SK-N-SH (cell line): Measurements from ENCODE around the gene SLC51A. TPM values are rescaled to one million over a fixed set of nuclear protein-coding genes. Genes with fewer than 3 reads are reported as not detected.

ENCODE experiments used
- CTCF ChIA-PET: fragments of 300-600, 350-600 bp; formaldehyde crosslinking; extraction: SDS; loops from one replicate; lab custom pipeline; 2021; lab: Yijun Ruan, JAX
- POLR2A ChIA-PET: fragments of 350-600 bp; sonication (Branson Sonifier 250); formaldehyde crosslinking; extraction: SDS; loops from one replicate; lab custom pipeline; 2020; ENCODE audit warnings: antibody characterized with exemption, inconsistent platforms; lab: Yijun Ruan, JAX
- DNase-seq: peaks from one replicate; pipeline ENCODE4 v3.0.0; 2012
- H2AFZ ChIP-seq: fragments of 200-600 bp; sonication (generic); 2 replicates; pipeline ENCODE4 v1.8.1; 2016; ENCODE audit warnings: antibody characterized with exemption, mild to moderate bottlenecking, low read depth
- H3F3A ChIP-seq: fragments of 200-600 bp; sonication (generic); replicated peaks from 2 replicates; pipeline ENCODE3; 2016; ENCODE audit warnings: antibody characterized with exemption, mild to moderate bottlenecking; ENCODE audit not compliant: insufficient read depth
- H3K27ac ChIP-seq, 2 experiments: fragments of 200-500 bp in 1 of 2; fragments of 200-600 bp in 1 of 2; sonication (Bioruptor generic) in 1 of 2; sonication (generic), shearing (Covaris generic) in 1 of 2; 2 replicates each; pipeline versions ENCODE4 v1.5.1 to v1.6.1; 2014 to 2016; ENCODE audit warnings: low read depth in 2 of 2, inconsistent platforms in 1 of 2, low read length in 1 of 2, mild to moderate bottlenecking in 1 of 2, mixed read lengths in 1 of 2
- H3K27me3 ChIP-seq: fragments of 200-600 bp; sonication (generic), shearing (Covaris generic); 2 replicates; pipeline ENCODE4 v1.6.1; 2016; ENCODE audit warnings: mixed run types; ENCODE audit not compliant: insufficient read depth
- H3K36me3 ChIP-seq, 2 experiments: fragments of 200-500 bp in 1 of 2; fragments of 200-600 bp in 1 of 2; sonication (Bioruptor generic) in 1 of 2; sonication (generic) in 1 of 2; replicated peaks in 1 of 2; 2 replicates each; pipeline versions ENCODE3 to v1.5.1; 2014 to 2016; ENCODE audit warnings: low read length in 1 of 2, mild to moderate bottlenecking in 1 of 2; ENCODE audit not compliant: insufficient read depth in 2 of 2, control insufficient read depth in 1 of 2
- H3K4me1 ChIP-seq, 2 experiments: fragments of 200-500 bp in 1 of 2; fragments of 200-600 bp in 1 of 2; sonication (Bioruptor generic) in 1 of 2; sonication (generic), shearing (Covaris generic) in 1 of 2; 2 replicates each; pipeline versions ENCODE4 v1.5.1 to v1.6.1; 2014 to 2016; ENCODE audit warnings: low read depth in 1 of 2, low read length in 1 of 2, mixed run types in 1 of 2; ENCODE audit not compliant: insufficient read depth in 2 of 2, control insufficient read depth in 1 of 2
- H3K4me2 ChIP-seq: fragments of 200-600 bp; sonication (generic), shearing (Covaris generic); 2 replicates; pipeline ENCODE4 v1.6.1; 2017; ENCODE audit warnings: mixed run types
- H3K4me3 ChIP-seq, 2 experiments: fragments of 200-500 bp in 1 of 2; fragments of 200-600 bp in 1 of 2; sonication (Bioruptor generic) in 1 of 2; sonication (generic), shearing (Covaris generic) in 1 of 2; 2 replicates each; pipeline versions ENCODE4 v1.5.1 to v1.8.1; 2014 to 2016; ENCODE audit warnings: low read depth in 2 of 2, inconsistent platforms in 1 of 2, low read length in 1 of 2, mild to moderate bottlenecking in 1 of 2, mixed read lengths in 1 of 2, moderate library complexity in 1 of 2
- H3K79me2 ChIP-seq: fragments of 200-600 bp; sonication (generic); 2 replicates; pipeline ENCODE4 v1.8.1; 2017; ENCODE audit warnings: mild to moderate bottlenecking; ENCODE audit not compliant: insufficient read depth
- H3K9ac ChIP-seq: fragments of 200-600 bp; sonication (generic); 2 replicates; pipeline ENCODE4 v1.6.1; 2017; ENCODE audit warnings: mixed run types
- H3K9me2 ChIP-seq: fragments of 200-600 bp; sonication (generic); 2 replicates; pipeline ENCODE4 v1.6.1; 2017; ENCODE audit warnings: mixed run types
- H3K9me3 ChIP-seq: fragments of 200-600 bp; sonication (generic); 2 replicates; pipeline ENCODE4 v1.6.1; 2017; ENCODE audit warnings: mixed run types, mild to moderate bottlenecking, moderate library complexity
- H4K20me1 ChIP-seq: fragments of 200-600 bp; sonication (generic); 2 replicates; pipeline ENCODE4 v1.6.1; 2017; ENCODE audit warnings: mild to moderate bottlenecking, mixed run types; ENCODE audit not compliant: insufficient read depth
- CHD2 ChIP-seq: fragments of 150-350 bp; IDR thresholded peaks from 2 replicates; pipeline ENCODE4 v1.6.1; 2018; ENCODE audit warnings: low read length; ENCODE audit not compliant: partially characterized antibody
- ELF1 ChIP-seq: IDR thresholded peaks from 2 replicates; pipeline ENCODE4 v1.4.0; 2012
- EZH2phosphoT487 ChIP-seq: fragments of 200-600 bp; sonication (generic); IDR thresholded peaks from 2 replicates; pipeline ENCODE4 v1.6.1; 2017; ENCODE audit warnings: low read depth, mixed run types, mild to moderate bottlenecking, antibody characterized with exemption, moderate library complexity, borderline replicate concordance
- FOXJ3 ChIP-seq: sonication (generic); formaldehyde crosslinking; IDR thresholded peaks from 2 replicates; pipeline ENCODE4 v1.5.1; 2020; ENCODE audit warnings: mild to moderate bottlenecking, missing genetic modification reagents
- FOXM1 ChIP-seq: IDR thresholded peaks from 2 replicates; pipeline ENCODE4 v1.4.0; 2012; ENCODE audit warnings: low read depth, mild to moderate bottlenecking
- GABPA ChIP-seq: IDR thresholded peaks from 2 replicates; pipeline ENCODE4 v1.4.0; 2012; ENCODE audit warnings: low read depth, mild to moderate bottlenecking
- JUND ChIP-seq: IDR thresholded peaks from 2 replicates; pipeline ENCODE4 v1.4.0; 2012
- MEF2A ChIP-seq: IDR thresholded peaks from 2 replicates; pipeline ENCODE4 v1.4.0; 2012; ENCODE audit warnings: low read depth, borderline replicate concordance
- RFX5 ChIP-seq: IDR thresholded peaks from 2 replicates; pipeline ENCODE4 v1.6.1; 2012; ENCODE audit warnings: mild to moderate bottlenecking, improper control_type of control experiment, low read length
- RXRA ChIP-seq: IDR thresholded peaks from 2 replicates; pipeline ENCODE4 v1.4.0; 2012; ENCODE audit warnings: low read depth, mild to moderate bottlenecking, borderline replicate concordance
- SIN3A ChIP-seq: IDR thresholded peaks from 2 replicates; pipeline ENCODE4 v1.6.1; 2012; ENCODE audit warnings: low read depth, mild to moderate bottlenecking, low read length, moderate library complexity, borderline replicate concordance
- SMC3 ChIP-seq: IDR thresholded peaks from 2 replicates; pipeline ENCODE4 v1.6.1; 2012; ENCODE audit warnings: low read depth, low read length, improper control_type of control experiment
- TAF1 ChIP-seq: IDR thresholded peaks from 2 replicates; pipeline ENCODE4 v1.6.1; 2012; ENCODE audit warnings: low read depth, mild to moderate bottlenecking, low read length, moderate library complexity, borderline replicate concordance
- TCF12 ChIP-seq: IDR thresholded peaks from 2 replicates; pipeline ENCODE4 v1.4.0; 2012
- TEAD4 ChIP-seq: IDR thresholded peaks from 2 replicates; pipeline ENCODE4 v1.4.0; 2012; ENCODE audit warnings: mild to moderate bottlenecking, borderline replicate concordance; ENCODE audit not compliant: insufficient read depth
- YY1 ChIP-seq: IDR thresholded peaks from 2 replicates; pipeline ENCODE4 v1.4.0; 2012; ENCODE audit warnings: low read depth, mild to moderate bottlenecking
- WGBS: methylation state at CpG from one replicate; pipeline ENCODE4 v1.1.6; 2017; ENCODE audit warnings: low lambda C conversion rate; 5-methylcytosine and 5-hydroxymethylcytosine counted together
- polyA plus RNA-seq, 3 experiments: library from polyadenylated mRNA; depleted of rRNA; stranded (reverse); fragments of >200 nt; gene quantifications; 2 replicates each; pipeline ENCODE4 v1.2.3, GENCODE V29; 2012
- TF ChIP-seq, protein P1 (sequence below): IDR thresholded peaks from 2 replicates; pipeline ENCODE4 v1.4.0; 2012; ENCODE audit warnings: low read depth, borderline replicate concordance
- TF ChIP-seq, protein P2 (sequence below): IDR thresholded peaks from 2 replicates; pipeline ENCODE4; 2012

SLC51A gene
- polyA plus RNA-seq, 1 of the 3 experiments (the other 2 are of a cell fraction), result not detected

DNA sequence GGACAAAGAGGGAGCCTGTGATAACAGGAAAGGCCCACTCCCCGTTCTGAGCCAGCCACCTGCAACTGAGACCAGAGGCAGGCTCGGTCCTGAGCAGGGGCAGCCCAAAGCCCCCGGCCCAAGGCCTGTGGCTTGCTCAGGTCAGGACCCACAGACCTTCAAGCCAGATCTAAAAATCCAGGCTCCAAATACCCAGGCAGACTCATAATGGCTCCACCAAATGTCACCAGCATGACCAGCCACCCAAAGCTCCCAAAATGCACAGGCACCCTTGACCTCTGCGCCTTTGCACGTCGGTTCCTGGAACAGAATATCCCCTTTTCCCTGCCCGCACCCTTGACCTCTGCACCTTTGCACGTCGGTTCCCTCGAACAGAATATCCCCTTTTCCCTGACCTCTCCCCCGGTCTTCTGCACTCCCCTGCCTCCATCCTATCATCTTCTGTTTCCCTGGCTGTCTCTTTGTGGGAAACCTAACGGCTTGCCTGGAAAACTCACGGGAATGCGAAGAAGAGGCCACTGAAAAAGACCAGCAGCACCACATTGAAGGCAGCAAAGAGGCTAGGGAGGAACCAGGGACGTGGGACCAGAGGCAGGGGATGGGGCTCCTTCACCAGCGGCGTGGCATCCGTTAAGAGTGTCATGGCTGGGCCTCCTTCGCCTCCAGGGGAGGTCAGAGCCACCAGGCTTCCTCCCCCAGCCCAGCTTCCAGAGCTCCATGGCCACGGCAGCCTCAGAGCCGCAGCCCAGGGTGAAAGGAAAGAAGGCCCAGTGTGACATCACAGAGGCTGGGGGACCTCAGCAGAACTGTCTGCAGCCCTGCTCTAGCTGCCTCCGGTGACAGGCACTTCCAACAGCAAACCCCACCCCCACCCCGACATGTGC lies 5.4 kb upstream of the SLC51A start, which contains the start of gene ZDHHC19:
Gene ZDHHC19 (minus strand): TSS at position 728 of the 884 bp plus-strand sequence. CDS start 85 bp downstream, at position 643.
- H3K79me2 ChIP-seq, result no peaks in the 10 kb centered on the region
- no peaks in the 10 kb centered on the region for H4K20me1 ChIP-seq
- 85% methylated on average over 17 of the region's 23 CpGs for WGBS
- no peak within 1 kb of the TSS for H3K4me2 ChIP-seq
- no peaks in the 10 kb centered on the region for H3F3A ChIP-seq
- H3K4me3 ChIP-seq, result no peak within 1 kb of the TSS
- no peaks in the 10 kb centered on the region for H3K9me3 ChIP-seq
- H3K36me3 ChIP-seq, result no peaks in the 10 kb centered on the region
- ChIA-PET CTCF (no interaction called here), POLR2A (no interaction called here)
- DNase-seq, result no peak
- TF ChIP-seq YY1, result no peak
- TF ChIP-seq EZH2phosphoT487, result no peak
- no peak for TF ChIP-seq GABPA
- no peak for TF ChIP-seq FOXM1
- TF ChIP-seq MEF2A, result no peak
- no peak for TF ChIP-seq FOXJ3
- TF ChIP-seq SMC3, result no peak
- TF ChIP-seq, protein P1, sequence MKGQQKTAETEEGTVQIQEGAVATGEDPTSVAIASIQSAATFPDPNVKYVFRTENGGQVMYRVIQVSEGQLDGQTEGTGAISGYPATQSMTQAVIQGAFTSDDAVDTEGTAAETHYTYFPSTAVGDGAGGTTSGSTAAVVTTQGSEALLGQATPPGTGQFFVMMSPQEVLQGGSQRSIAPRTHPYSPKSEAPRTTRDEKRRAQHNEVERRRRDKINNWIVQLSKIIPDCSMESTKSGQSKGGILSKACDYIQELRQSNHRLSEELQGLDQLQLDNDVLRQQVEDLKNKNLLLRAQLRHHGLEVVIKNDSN, result no peak
- TF ChIP-seq TAF1, result no peak
- TF ChIP-seq JUND, result no peak
- TF ChIP-seq, protein P2, sequence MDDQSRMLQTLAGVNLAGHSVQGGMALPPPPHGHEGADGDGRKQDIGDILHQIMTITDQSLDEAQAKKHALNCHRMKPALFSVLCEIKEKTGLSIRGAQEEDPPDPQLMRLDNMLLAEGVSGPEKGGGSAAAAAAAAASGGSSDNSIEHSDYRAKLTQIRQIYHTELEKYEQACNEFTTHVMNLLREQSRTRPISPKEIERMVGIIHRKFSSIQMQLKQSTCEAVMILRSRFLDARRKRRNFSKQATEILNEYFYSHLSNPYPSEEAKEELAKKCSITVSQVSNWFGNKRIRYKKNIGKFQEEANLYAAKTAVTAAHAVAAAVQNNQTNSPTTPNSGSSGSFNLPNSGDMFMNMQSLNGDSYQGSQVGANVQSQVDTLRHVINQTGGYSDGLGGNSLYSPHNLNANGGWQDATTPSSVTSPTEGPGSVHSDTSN, result no peak
- no peak for TF ChIP-seq TCF12
- TF ChIP-seq SIN3A, result no peak
- TF ChIP-seq ELF1, result no peak
- TF ChIP-seq RXRA, result no peak
- no peak for TF ChIP-seq CHD2
- no peak for TF ChIP-seq RFX5
- no peak for TF ChIP-seq TEAD4
- no peaks in the 10 kb centered on the region for H3K9me2 ChIP-seq
- no peak within 1 kb of the TSS for H3K9ac ChIP-seq
- H3K27me3 ChIP-seq, result no peaks in the 10 kb centered on the region
- H3K27ac ChIP-seq, result no peak within 1 kb of the TSS
- no peak within 1 kb of the TSS for H2AFZ ChIP-seq
- H3K4me1 ChIP-seq, result peaks cover 0 to 7% of the 10 kb centered on the region in 2 experiments; a peak in 1 of 4 replicates
